Activated naive CD8-positive, alpha-beta T cell treated with anti-CD3 and anti-CD28 coated beads for 36 hours (primary cell): ENCODE results near the gene MSI2. TPM values are rescaled to one million over a fixed set of nuclear protein-coding genes. Genes with fewer than 3 reads are reported as not detected.

Experiments
- DNase-seq: peaks from one replicate; pipeline ENCODE4 v3.0.0; 2021
- H3K27ac Mint-ChIP-seq: one replicate; pipeline ENCODE4 v1.8.0; 2022; ENCODE audit warnings: mild to moderate bottlenecking, moderate library complexity, mixed read lengths
- H3K27me3 Mint-ChIP-seq: one replicate; pipeline ENCODE4 v1.8.0; 2022; ENCODE audit warnings: mild to moderate bottlenecking, mixed read lengths
- H3K36me3 Mint-ChIP-seq: one replicate; pipeline ENCODE4 v1.8.0; 2021; ENCODE audit warnings: mild to moderate bottlenecking, mixed read lengths
- H3K4me1 Mint-ChIP-seq: one replicate; pipeline ENCODE4 v1.8.0; 2021; ENCODE audit warnings: mixed read lengths
- H3K4me3 Mint-ChIP-seq: one replicate; pipeline ENCODE4 v1.8.0; 2022; ENCODE audit warnings: mild to moderate bottlenecking, moderate library complexity, mixed read lengths
- H3K9me3 Mint-ChIP-seq: one replicate; pipeline ENCODE4 v1.8.0; 2022; ENCODE audit warnings: mixed read lengths
- total RNA-seq, 2 experiments: library from RNA; stranded (reverse); gene quantifications; one replicate each; pipeline ENCODE4 v1.2.3, GENCODE V29; 2021

MSI2 gene
- total RNA-seq, 2 experiments from 2014 or later: 48.0 to 49.4 TPM

GRCh38 chr17:57730026-57730701 lies 473.8 kb downstream of the MSI2 start:
- H3K27me3 Mint-ChIP-seq: no peaks in the 10 kb centered on the region
- H3K9me3 Mint-ChIP-seq: no peaks in the 10 kb centered on the region
- H3K36me3 Mint-ChIP-seq: no peaks in the 10 kb centered on the region
- no peak overlapping the region for H3K27ac Mint-ChIP-seq
- H3K4me1 Mint-ChIP-seq: peaks cover 3% of the 10 kb centered on the region
- no peak for DNase-seq
- no peak overlapping the region for H3K4me3 Mint-ChIP-seq

- no peak for DNase-seq
- no peak overlapping the region for H3K27ac Mint-ChIP-seq
- H3K4me3 Mint-ChIP-seq: no peak overlapping the region
These were observed 475.7 kb downstream of the MSI2 start for GRCh38 chr17:57732062-57732461.

GRCh38 chr17:57733085-57733484 lies 476.8 kb downstream of the MSI2 start:
- Mint-ChIP-seq H3K9me3 (no peaks in the 10 kb centered on the region), H3K4me1 (peaks cover 3% of the 10 kb centered on the region), H3K36me3 (no peaks in the 10 kb centered on the region), H3K4me3 (no peak overlapping the region), H3K27ac (no peak overlapping the region), H3K27me3 (no peaks in the 10 kb centered on the region)
- DNase-seq: no peak

More at GRCh38 chr17:57732062-57732461, 475.7 kb downstream of the MSI2 start:
- H3K9me3 Mint-ChIP-seq: no peaks in the 10 kb centered on the region
- H3K4me1 Mint-ChIP-seq: peaks cover 3% of the 10 kb centered on the region
- H3K36me3 Mint-ChIP-seq: no peaks in the 10 kb centered on the region
- H3K27me3 Mint-ChIP-seq: no peaks in the 10 kb centered on the region

Other genes starting within 250 kb of the MSI2 start
- gene AKAP1, start 171.3 kb upstream of the MSI2 start, total RNA-seq: 10 to 100 TPM; 39.5 to 43.2 TPM